HEK293 (cell line): ENCODE data around the gene AMZ1.
A peak's percentile ranks its signal among the peaks of the same experiment; 100 is the strongest.

Source experiments
- CTCF ChIA-PET: fragments of 350-600 bp; formaldehyde crosslinking; extraction: SDS; loops from one replicate; lab custom pipeline; 2021; ENCODE audit warnings: antibody characterized with exemption; lab: Yijun Ruan, JAX
- POLR2A ChIA-PET: fragments of 300-600 bp; formaldehyde crosslinking; extraction: SDS; loops from one replicate; lab custom pipeline; 2020; ENCODE audit warnings: antibody characterized with exemption, inconsistent platforms; lab: Yijun Ruan, JAX
- H3K27ac ChIP-seq: fragments of 200-500 bp; sonication (Bioruptor generic); 2 replicates; pipeline ENCODE4 v1.5.1; 2014; ENCODE audit warnings: low read depth, low read length, control low read depth, inconsistent platforms; ENCODE audit errors: extremely low read depth
- H3K36me3 ChIP-seq, 2 experiments: fragments of 200-500 bp in 1 of 2; sonication (Bioruptor generic) in 1 of 2; 1 replicate in 1 of 2; 2 replicates in 1 of 2; pipeline ENCODE4 v1.5.1; 2014 to 2017; ENCODE audit warnings: inconsistent platforms in 2 of 2, low read length in 2 of 2; ENCODE audit not compliant: control insufficient read depth in 2 of 2, insufficient read depth in 1 of 2
- H3K4me1 ChIP-seq: fragments of 200-500 bp; sonication (Bioruptor generic); 2 replicates; pipeline ENCODE4 v1.5.1; 2014; ENCODE audit warnings: mild to moderate bottlenecking, low read length, inconsistent platforms; ENCODE audit not compliant: control insufficient read depth, insufficient read depth
- H3K4me3 ChIP-seq: 2 replicates; pipeline ENCODE4 v1.5.1; 2011; ENCODE audit warnings: low read depth, mild to moderate bottlenecking, control low read depth, low read length, moderate library complexity
- H3K9me3 ChIP-seq: fragments of 200-500 bp; sonication (Bioruptor generic); 2 replicates; pipeline ENCODE4 v1.5.1; 2014; ENCODE audit warnings: low read depth, low read length, inconsistent platforms; ENCODE audit not compliant: control insufficient read depth, insufficient read depth
- GLIS2 ChIP-seq: fragments of 450-650 bp; formaldehyde crosslinking; IDR thresholded peaks from 2 replicates; pipeline ENCODE4 v1.5.1; 2016; ENCODE audit warnings: missing biosample characterization, missing genetic modification characterization
- HOXD13 ChIP-seq: sonication (generic); formaldehyde crosslinking; IDR thresholded peaks from 2 replicates; pipeline ENCODE4 v1.8.0; 2022; ENCODE audit warnings: missing genetic modification reagents, borderline replicate concordance
- MYNN ChIP-seq: fragments of 450-650 bp; formaldehyde crosslinking; IDR thresholded peaks from 2 replicates; pipeline ENCODE4 v1.5.1; 2016; ENCODE audit warnings: missing biosample characterization, missing genetic modification characterization, borderline replicate concordance
- PATZ1 ChIP-seq: fragments of 450-650 bp; formaldehyde crosslinking; IDR thresholded peaks from 2 replicates; pipeline ENCODE4 v1.5.1; 2016; ENCODE audit warnings: missing biosample characterization, missing genetic modification characterization
- PRDM1 ChIP-seq: fragments of 450-650 bp; formaldehyde crosslinking; IDR thresholded peaks from 2 replicates; pipeline ENCODE4; 2016; ENCODE audit warnings: missing biosample characterization, missing genetic modification characterization
- PRDM6 ChIP-seq: fragments of 450-650 bp; formaldehyde crosslinking; IDR thresholded peaks from 2 replicates; pipeline ENCODE4 v1.5.1; 2017; ENCODE audit warnings: missing biosample characterization, missing genetic modification characterization
- SCRT2 ChIP-seq: fragments of 450-650 bp; formaldehyde crosslinking; IDR thresholded peaks from 2 replicates; pipeline ENCODE4 v1.5.1; 2016; ENCODE audit warnings: missing biosample characterization, missing genetic modification characterization
- ZNF292 ChIP-seq: fragments of 450-650 bp; formaldehyde crosslinking; IDR thresholded peaks from 2 replicates; pipeline ENCODE4 v1.5.1; 2016; ENCODE audit warnings: low read depth, missing biosample characterization, missing genetic modification characterization, borderline replicate concordance
- ZNF350 ChIP-seq: fragments of 450-650 bp; formaldehyde crosslinking; IDR thresholded peaks from 2 replicates; pipeline ENCODE4 v1.5.0; 2017; ENCODE audit warnings: missing biosample characterization, mild to moderate bottlenecking, missing genetic modification characterization
- ZNF513 ChIP-seq: fragments of 450-650 bp; IDR thresholded peaks from 2 replicates; pipeline ENCODE4 v1.5.1; 2018; ENCODE audit warnings: missing biosample characterization, missing genetic modification characterization
- ZNF548 ChIP-seq: fragments of 450-650 bp; formaldehyde crosslinking; IDR thresholded peaks from 2 replicates; pipeline ENCODE4 v1.5.1; 2016; ENCODE audit warnings: missing biosample characterization, missing genetic modification characterization
- ZNF555 ChIP-seq: fragments of 450-650 bp; formaldehyde crosslinking; conservative IDR thresholded peaks from 2 replicates; pipeline ENCODE4 v1.5.1; 2017; ENCODE audit warnings: missing biosample characterization, mild to moderate bottlenecking, missing genetic modification characterization, inconsistent platforms

AMZ1 gene

GRCh38 chr7:2657208-2657607 lies 30.8 kb upstream of the AMZ1 start (continued):
- peak; percentile 91 for TF ChIP-seq ZNF513
- TF ChIP-seq, all 188 proteins: peak for 8

- no peaks in the 10 kb centered on the region for H3K9me3 ChIP-seq
- TF ChIP-seq MYNN (tag by site-specific recombination) (no peak), ZNF555 (tag by site-specific recombination) (no peak), HOXD13 (no peak), ZNF548 (tag by site-specific recombination) (no peak), GLIS2 (tag by site-specific recombination) (0 out of 2 replicates have a peak, but pooled peaks have one; percentile 14), ZNF292 (tag by site-specific recombination) (no peak), ZNF350 (tag by site-specific recombination) (no peak)
- H3K4me3 ChIP-seq, result no peak overlapping the region
- no peak overlapping the region for H3K27ac ChIP-seq
- H3K36me3 ChIP-seq, result peaks cover 0 to 37% of the 10 kb centered on the region in 2 experiments; a peak in 1 of 3 replicates
- H3K4me1 ChIP-seq, result no peaks in the 10 kb centered on the region
- ChIA-PET CTCF (interaction anchor here (1.9 kb wide), 1 partner anchor 12 kb away, joined by 5 read pairs; no protein-coding TSS in a partner anchor), POLR2A (no interaction called here)
These were observed 29.9 kb upstream of the AMZ1 start for GRCh38 chr7:2657920-2658671.

GRCh38 chr7:2658941-2659340 lies 29.1 kb upstream of the AMZ1 start:
- Histone ChIP-seq H3K4me1 (no peaks in the 10 kb centered on the region), H3K9me3 (no peaks in the 10 kb centered on the region), H3K36me3 (peaks cover 0 to 36% of the 10 kb centered on the region in 2 experiments; a peak in 1 of 3 replicates), H3K4me3 (no peak overlapping the region), H3K27ac (no peak overlapping the region)
- ChIA-PET CTCF (interaction anchor here (1.9 kb wide), 1 partner anchor 12 kb away, joined by 5 read pairs; no protein-coding TSS in a partner anchor), POLR2A (no interaction called here)
- no peak for TF ChIP-seq PRDM6 (tag by site-specific recombination)

- no peaks in the 10 kb centered on the region for H3K4me1 ChIP-seq
- POLR2A ChIA-PET, result interaction anchor here (0.5 kb wide), 1 partner anchor 28 kb away, joined by 8 read pairs; no protein-coding TSS in a partner anchor
- no peak overlapping the region for H3K27ac ChIP-seq
- CTCF ChIA-PET, result interaction anchor here (0.5 to 1.9 kb wide), 5 partner anchors 11 to 171 kb away, joined by 3 to 5 read pairs (median 3); no protein-coding TSS in a partner anchor
- H3K4me3 ChIP-seq, result no peak overlapping the region
- H3K9me3 ChIP-seq, result no peaks in the 10 kb centered on the region
- TF ChIP-seq PRDM1 (tag by site-specific recombination) (no peak), SCRT2 (tag by site-specific recombination) (peak; percentile 54; the same call in 1 of the 2 replicates), PATZ1 (0 out of 2 replicates have a peak, but pooled peaks have one; percentile 17)
- TF ChIP-seq, all 188 proteins: peak for 2
- H3K36me3 ChIP-seq, result peaks cover 0 to 34% of the 10 kb centered on the region in 2 experiments; a peak in 1 of 3 replicates
These were observed 28.2 kb upstream of the AMZ1 start for GRCh38 chr7:2659556-2660358.
